Measurements from ENCODE around the gene RNF6. TPM values are rescaled to one million over a fixed set of nuclear protein-coding genes. Genes with fewer than 3 reads are reported as not detected.
"Not testable (repeated sequence)": the region's sequence is repeated elsewhere in the genome, so short reads cannot be mapped to it uniquely, and the experiment has no call there.

The RNF6 gene
- total and polyA plus RNA-seq, 4 donors: 14.7 to 32.5 (median 24.7) TPM

- H3K4me3 ChIP-seq: no peak overlapping the region
- H3K9me3 ChIP-seq (ENCODE audit: control insufficient read depth in 4 of 4, insufficient read depth in 3 of 4, low read length in 3 of 4): no peaks in the 10 kb centered on the region
- DNase-seq (no peak), ATAC-seq (ENCODE audit: insufficient read depth, low FRiP score) (no peak)
- no peak overlapping the region for H3K27ac ChIP-seq (ENCODE audit: low read depth in 1 of 2, low read length in 1 of 2)
- H3K36me3 ChIP-seq (ENCODE audit: control insufficient read depth in 4 of 4, insufficient read depth in 4 of 4, low read length in 4 of 4): no peaks in the 10 kb centered on the region
- 35 to 41% methylated on average over 9 of the region's 9 CpGs for WGBS, 2 donors
- peaks cover 0 to 17% (median 5%) of the 10 kb centered on the region in 5 donors for H3K4me1 ChIP-seq (ENCODE audit: control insufficient read depth in 5 of 5, insufficient read depth in 5 of 5, low read length in 5 of 5)
- no peak overlapping the region for H3K9ac ChIP-seq (ENCODE audit: insufficient read depth in 1 of 2, low read length in 2 of 2)
- TF ChIP-seq, protein P1, sequence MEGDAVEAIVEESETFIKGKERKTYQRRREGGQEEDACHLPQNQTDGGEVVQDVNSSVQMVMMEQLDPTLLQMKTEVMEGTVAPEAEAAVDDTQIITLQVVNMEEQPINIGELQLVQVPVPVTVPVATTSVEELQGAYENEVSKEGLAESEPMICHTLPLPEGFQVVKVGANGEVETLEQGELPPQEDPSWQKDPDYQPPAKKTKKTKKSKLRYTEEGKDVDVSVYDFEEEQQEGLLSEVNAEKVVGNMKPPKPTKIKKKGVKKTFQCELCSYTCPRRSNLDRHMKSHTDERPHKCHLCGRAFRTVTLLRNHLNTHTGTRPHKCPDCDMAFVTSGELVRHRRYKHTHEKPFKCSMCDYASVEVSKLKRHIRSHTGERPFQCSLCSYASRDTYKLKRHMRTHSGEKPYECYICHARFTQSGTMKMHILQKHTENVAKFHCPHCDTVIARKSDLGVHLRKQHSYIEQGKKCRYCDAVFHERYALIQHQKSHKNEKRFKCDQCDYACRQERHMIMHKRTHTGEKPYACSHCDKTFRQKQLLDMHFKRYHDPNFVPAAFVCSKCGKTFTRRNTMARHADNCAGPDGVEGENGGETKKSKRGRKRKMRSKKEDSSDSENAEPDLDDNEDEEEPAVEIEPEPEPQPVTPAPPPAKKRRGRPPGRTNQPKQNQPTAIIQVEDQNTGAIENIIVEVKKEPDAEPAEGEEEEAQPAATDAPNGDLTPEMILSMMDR (IDR thresholded peaks at IDR 0.05; ENCODE audit: control extremely low read depth, extremely low read depth): no peak
- peaks cover 0 to 4% (median 0%) of the 10 kb centered on the region in 3 donors for H3K27me3 ChIP-seq (ENCODE audit: control insufficient read depth in 3 of 3, insufficient read depth in 3 of 3, low read length in 2 of 3)
Observed at GRCh38 chr13:26253262-26253786, 31.2 kb upstream of the RNF6 start.

DNA sequence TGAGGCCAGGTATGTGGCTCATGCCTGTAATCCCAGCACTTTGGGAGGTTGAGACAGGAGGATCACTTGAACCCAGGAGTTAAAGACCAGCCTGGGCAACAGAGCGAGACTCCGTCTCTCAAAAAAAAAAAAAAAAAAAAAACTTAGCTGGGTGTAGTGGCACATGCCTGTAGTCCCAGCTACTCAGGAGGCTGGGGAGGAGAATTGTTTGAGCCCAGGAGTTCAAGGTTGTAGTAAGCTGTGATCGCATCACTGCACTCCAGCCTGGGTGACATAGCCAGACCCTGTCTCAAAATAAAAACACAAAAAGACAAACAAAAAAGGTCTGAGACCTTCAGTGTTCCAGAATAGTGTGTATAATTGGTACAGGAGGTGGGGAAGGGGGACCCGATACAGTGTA lies 29.9 kb upstream of the RNF6 start:
- WGBS, 2 donors: 73 to 77% methylated on average over 4 of the region's 4 CpGs

DNA sequence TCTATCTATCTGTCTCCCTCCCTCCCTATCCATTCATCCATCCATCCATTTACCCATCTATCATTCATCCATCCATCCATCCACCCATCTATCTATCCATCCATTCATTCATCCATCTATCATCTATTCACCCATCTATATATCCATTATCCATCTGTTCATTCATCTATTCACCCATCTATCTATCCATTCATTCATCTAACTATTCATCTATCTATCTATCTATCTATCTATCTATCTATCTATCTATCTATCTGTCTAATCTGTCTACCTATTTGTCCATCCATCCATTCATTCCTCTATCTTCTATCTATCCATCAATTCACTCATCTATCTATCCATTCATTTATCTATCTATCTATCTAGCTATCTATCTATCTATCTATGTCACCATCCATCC lies 27.4 kb upstream of the RNF6 start:
- TF ChIP-seq, protein P1 (IDR thresholded peaks at IDR 0.05; ENCODE audit: control extremely low read depth, extremely low read depth): no peak
- Histone ChIP-seq H3K27ac (ENCODE audit: low read depth in 1 of 2, low read length in 1 of 2) (no peak overlapping the region), H3K4me1 (ENCODE audit: control insufficient read depth in 5 of 5, insufficient read depth in 5 of 5, low read length in 5 of 5) (peaks cover 0 to 7% (median 0%) of the 10 kb centered on the region in 5 donors), H3K9me3 (ENCODE audit: control insufficient read depth in 4 of 4, insufficient read depth in 3 of 4, low read length in 3 of 4) (no peaks in the 10 kb centered on the region), H3K36me3 (ENCODE audit: control insufficient read depth in 4 of 4, insufficient read depth in 4 of 4, low read length in 4 of 4) (no peaks in the 10 kb centered on the region), H3K4me3 (no peak overlapping the region), H3K9ac (ENCODE audit: insufficient read depth in 1 of 2, low read length in 2 of 2) (no peak overlapping the region), H3K27me3 (ENCODE audit: control insufficient read depth in 3 of 3, insufficient read depth in 3 of 3, low read length in 2 of 3) (peaks cover 0 to 4% (median 0%) of the 10 kb centered on the region in 3 donors)
- no peak for ATAC-seq (ENCODE audit: insufficient read depth, low FRiP score)
- DNase-seq: no peak

More for the DNA sequence above, 29.9 kb upstream of the RNF6 start:
- H3K36me3 ChIP-seq (ENCODE audit: control insufficient read depth in 4 of 4, insufficient read depth in 4 of 4, low read length in 4 of 4); H3K27me3 ChIP-seq (ENCODE audit: control insufficient read depth in 3 of 3, insufficient read depth in 3 of 3, low read length in 2 of 3); H3K4me3 ChIP-seq; H3K27ac ChIP-seq (ENCODE audit: low read depth in 1 of 2, low read length in 1 of 2); H3K9me3 ChIP-seq (ENCODE audit: control insufficient read depth in 4 of 4, insufficient read depth in 3 of 4, low read length in 3 of 4); DNase-seq; H3K9ac ChIP-seq (ENCODE audit: insufficient read depth in 1 of 2, low read length in 2 of 2); ATAC-seq (ENCODE audit: insufficient read depth, low FRiP score): not testable (repeated sequence)
- peaks cover 0 to 17% (median 7%) of the 10 kb centered on the region in 5 donors for H3K4me1 ChIP-seq (ENCODE audit: control insufficient read depth in 5 of 5, insufficient read depth in 5 of 5, low read length in 5 of 5)

GRCh38 chr13:26247608-26248007 lies 25.5 kb upstream of the RNF6 start:
- no peaks in the 10 kb centered on the region for H3K9me3 ChIP-seq (ENCODE audit: control insufficient read depth in 4 of 4, insufficient read depth in 3 of 4, low read length in 3 of 4)
- TF ChIP-seq, protein P1 (IDR thresholded peaks at IDR 0.05; ENCODE audit: control extremely low read depth, extremely low read depth): no peak
- ATAC-seq (ENCODE audit: insufficient read depth, low FRiP score) (no peak), DNase-seq (no peak)
- H3K4me3 ChIP-seq: no peak overlapping the region
- no peaks in the 10 kb centered on the region for H3K36me3 ChIP-seq (ENCODE audit: control insufficient read depth in 4 of 4, insufficient read depth in 4 of 4, low read length in 4 of 4)
- H3K4me1 ChIP-seq (ENCODE audit: control insufficient read depth in 5 of 5, insufficient read depth in 5 of 5, low read length in 5 of 5): peaks cover 0 to 7% (median 0%) of the 10 kb centered on the region in 5 donors
- 39 to 67% methylated on average over 3 of the region's 3 CpGs for WGBS, 2 donors
- no peak overlapping the region for H3K27ac ChIP-seq (ENCODE audit: low read depth in 1 of 2, low read length in 1 of 2)
- peaks cover 0 to 4% (median 0%) of the 10 kb centered on the region in 3 donors for H3K27me3 ChIP-seq (ENCODE audit: control insufficient read depth in 3 of 3, insufficient read depth in 3 of 3, low read length in 2 of 3)
- H3K9ac ChIP-seq (ENCODE audit: insufficient read depth in 1 of 2, low read length in 2 of 2): no peak overlapping the region
